Activated T-helper 9 cell treated with anti-CD3 and anti-CD28 coated beads, Interleukin-2, amount 50 U/mL, for 16 hours (primary cell): Measurements from ENCODE around the gene ZNF337.
"Not testable (repeated sequence)": the region's sequence is repeated elsewhere in the genome, so short reads cannot be mapped to it uniquely, and the experiment has no call there.

Experiments used
- DNase-seq: peaks from one replicate; pipeline ENCODE4 v3.0.0-alpha.2; 2020; ENCODE audit warnings: low read depth

Gene ZNF337

DNA sequence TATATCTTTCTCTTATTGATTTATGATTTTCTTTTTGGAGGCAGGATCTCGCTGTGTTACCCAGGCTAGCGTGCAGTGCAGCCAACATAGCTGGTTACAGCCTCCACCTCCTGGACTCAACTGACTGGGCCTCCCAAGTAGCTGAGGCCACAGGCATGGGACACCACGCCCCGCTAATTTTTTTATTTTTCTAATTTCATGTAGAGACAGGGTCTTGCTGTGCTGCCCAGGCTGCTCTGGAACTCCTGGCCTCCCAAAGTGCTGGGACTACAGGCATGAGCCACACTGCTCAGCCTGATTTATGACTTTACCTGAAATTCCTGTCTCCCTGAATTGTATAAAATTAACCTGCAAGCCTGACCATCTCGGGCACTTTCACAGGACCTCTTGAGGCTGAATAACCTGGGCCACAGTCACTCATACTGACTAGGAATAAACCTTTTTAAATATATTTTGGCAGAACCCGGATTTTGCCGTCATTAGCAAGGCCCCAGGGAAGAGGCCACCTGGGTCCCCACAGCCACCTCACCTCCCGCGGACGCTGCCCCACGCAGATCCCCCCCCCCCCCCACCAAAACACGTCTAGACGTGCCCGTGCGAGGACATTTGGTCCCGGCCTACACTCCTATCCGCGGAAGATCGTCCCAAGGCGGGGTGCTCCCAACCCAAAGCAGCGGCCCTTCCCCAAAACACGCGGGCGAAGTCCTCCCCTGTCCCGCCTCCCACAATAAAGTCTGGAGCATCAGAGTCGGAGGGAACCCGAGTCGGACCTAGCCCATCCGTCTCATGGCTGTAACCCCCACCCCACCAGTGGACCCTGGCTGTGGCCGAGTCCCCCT is 902 bp downstream of the ZNF337 start:
- DNase-seq: no peak

DNA sequence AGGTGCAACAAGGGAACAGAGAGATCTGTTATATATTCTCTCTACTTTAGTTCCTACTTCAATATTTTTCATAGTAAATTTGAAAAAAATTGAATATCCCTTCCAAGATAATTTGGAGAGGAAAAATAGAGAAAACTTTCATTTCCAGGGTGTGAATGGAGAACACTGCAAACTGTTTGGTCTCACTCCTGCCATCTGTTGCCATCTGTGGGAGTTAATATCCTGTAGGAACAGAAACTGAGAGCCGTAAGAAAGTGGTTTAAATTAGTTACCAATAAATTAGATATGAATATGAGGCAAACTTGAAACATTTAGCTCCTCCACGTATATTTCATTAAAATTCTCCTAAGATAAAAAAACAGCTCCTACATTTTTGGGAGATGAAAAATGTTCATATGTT is 4.2 kb downstream of the ZNF337 start:
- no peak for DNase-seq

DNA sequence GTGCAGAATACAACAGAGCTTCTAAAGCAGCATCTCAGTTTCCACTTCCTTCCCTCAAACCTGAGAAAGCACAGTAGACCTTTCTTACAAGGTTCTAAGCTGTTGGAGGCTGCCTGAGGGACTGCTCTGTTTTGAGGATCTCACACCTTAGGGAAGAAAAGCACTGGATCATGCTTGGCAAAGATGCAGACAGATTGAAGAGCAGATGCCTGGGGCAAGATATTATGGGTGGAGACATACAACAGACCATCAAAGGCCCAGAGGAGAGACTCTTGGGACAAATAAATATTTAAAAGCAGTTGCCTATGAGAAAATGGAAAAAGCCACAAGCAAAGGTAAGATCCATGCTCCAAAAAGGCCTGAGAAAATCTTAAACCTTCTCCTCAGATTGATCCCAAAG is 6.2 kb downstream of the ZNF337 start:
- no peak for DNase-seq

DNA sequence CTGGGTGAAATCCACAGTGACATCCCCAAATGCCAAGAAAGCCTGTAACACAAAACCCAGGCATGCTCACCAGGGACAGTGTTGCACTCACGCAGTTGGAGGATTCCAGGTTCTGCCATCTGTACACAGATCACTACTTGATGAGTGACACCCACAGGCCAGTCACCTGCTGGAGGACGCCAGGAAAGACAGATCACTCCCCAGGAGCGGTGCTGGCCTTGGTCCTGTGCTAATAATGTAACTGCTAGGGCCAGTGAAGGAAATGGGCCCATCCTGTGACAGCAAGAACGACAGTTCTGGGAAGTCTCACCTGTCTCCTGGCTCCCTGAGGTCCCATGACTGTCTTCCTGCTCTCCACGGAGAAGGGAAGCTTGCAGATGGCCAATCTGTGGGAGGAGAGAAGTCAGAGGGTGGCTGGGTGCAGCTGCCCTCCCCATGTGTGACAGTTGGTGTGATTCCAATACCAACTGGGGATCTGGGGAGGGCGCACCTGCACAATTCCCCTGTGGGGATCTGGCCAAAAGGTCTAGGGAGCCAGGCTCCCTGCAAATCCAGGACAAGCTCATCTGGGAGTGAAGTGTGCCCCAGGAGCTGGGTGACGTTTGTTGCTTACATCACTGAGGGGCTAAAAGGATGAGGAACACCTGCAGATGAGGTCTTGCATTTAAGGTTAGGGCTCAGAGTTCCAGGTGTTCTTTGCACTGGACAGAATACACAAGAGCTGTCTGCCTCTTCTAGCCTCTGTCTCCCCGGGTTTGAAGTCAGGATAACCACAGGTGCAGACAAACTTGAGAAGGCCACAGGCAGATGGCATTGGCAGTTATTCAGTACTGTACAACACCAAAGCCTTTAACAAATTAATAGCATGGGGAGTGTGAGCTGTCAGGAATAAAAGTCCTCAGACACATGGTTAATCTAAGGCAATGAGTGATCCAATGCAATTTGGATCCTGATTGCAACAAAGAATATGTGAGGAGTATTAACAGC is 10.3 kb downstream of the ZNF337 start:
- DNase-seq: no peak

DNA sequence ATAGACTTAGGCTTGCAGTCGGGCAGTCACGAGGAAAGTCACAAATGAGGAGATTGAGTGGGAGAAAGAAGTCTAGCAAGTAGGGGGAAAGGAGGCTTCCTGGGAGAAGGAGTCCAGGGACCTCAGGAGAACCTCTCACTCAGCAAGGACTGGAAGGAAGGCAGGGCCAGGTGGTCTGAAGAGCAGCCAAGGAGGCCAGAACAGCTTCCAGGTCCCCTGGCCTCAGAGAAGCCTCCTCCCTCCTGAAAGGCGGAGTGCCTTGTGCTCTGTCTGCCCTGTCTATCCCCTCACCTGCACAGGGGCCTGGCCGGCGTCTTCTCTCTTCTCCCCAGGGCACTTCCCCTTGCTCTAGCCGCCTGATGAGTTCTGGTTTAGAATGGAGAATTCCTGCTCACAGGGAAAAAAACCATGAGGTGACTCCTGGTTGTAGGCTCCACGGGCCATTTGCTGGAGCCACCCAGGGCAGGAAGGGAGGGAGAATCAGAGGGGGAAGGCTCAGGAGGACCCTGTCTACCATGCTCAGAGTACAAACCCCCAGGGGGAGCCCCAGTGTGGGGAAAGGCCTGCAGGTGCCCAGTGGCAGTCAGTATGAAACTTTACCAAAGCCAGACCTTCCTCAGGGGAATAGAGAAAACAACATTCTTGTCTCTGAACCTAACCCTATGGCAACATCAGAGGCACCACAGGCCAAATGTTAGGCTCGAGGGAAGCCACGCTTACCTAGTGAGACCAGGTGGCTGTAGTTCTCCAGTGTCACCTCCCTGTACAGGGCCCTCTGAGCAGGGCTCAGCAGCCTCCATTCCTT is 11.2 kb downstream of the ZNF337 start:
- DNase-seq: no peak

DNA sequence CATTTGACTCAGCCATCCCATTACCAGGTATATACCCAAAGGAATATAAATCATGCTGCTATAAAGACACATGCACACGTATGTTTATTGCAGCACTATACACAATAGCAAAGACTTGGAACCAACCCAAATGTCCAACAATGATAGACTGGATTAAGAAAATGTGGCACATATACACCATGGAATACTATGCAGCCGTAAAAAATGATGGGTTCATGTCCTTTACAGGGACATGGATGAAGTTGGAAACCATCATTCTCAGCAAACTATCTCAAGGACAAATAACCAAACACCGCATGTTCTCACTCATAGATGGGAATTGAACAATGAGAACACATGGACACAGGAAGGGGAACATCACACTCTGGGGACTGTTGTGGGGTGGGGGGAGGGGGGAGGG is 12.8 kb downstream of the ZNF337 start:
- DNase-seq: not testable (repeated sequence)

DNA sequence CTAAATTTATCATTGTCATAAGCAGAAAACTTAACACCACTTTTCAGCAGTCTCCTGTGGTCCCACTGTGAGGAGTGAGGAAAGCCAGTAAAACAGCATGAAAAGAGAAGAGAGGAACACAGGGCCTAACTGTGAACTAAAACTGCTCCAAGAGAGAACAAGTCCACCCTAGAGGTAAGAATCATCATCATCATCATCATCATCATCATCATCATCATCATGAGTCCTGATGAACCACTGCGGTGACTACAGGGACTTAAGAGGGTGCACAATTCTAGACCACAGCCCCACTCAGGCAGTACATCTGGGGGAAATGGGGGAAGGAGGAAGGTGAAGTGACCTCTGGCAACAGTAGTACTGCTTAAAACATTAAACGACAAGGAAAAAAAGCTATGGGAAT is 13.6 kb downstream of the ZNF337 start:
- no peak for DNase-seq

DNA sequence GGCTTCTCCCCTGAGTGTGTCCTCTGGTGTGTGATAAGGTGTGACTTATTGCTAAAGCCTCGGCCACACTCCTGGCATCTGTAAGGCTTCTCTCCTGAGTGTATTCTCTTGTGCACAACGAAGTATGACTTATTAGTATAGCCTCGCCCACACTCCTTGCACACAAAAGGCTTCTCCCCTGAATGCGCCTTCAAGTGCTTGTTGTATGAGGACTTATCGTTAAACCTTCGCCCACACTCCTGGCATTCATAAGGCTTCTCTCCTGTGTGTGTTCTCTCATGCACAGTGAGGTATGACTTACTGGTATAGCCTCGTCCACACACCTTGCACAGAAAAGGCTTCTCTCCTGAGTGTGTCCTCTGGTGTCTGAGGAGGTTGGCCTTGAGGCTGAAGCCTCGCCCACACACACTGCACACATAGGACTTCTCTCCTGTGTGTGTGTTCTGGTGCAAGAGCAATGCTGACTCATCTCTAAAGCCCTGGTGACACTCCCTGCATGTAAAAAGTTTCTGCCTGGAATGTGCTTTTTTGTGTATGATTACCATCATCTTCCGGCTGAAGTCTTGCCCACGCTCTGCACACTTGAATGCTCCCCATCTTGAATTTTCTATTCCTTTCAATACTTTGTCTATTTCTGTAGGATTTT is 20.4 kb downstream of the ZNF337 start:
- no peak for DNase-seq

DNA sequence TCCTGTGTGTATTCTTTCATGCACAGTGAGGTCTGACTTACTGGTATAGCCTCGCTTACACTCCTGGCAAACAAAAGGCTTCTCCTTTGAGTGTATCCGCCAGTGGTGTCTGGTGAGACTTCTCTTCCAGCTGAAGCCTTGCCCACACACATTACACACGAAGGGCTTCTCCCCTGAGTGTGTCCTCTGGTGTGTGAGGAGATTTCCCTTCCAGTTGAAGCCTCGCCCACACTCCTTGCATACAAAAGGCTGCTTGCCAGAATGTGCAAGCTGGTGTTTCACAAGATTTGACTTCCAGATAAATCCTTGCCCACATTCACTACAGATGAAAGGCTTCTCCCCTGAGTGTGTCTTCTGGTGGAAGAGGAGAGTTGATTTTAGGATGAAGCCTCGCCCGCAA is 21.5 kb downstream of the ZNF337 start:
- DNase-seq: no peak

DNA sequence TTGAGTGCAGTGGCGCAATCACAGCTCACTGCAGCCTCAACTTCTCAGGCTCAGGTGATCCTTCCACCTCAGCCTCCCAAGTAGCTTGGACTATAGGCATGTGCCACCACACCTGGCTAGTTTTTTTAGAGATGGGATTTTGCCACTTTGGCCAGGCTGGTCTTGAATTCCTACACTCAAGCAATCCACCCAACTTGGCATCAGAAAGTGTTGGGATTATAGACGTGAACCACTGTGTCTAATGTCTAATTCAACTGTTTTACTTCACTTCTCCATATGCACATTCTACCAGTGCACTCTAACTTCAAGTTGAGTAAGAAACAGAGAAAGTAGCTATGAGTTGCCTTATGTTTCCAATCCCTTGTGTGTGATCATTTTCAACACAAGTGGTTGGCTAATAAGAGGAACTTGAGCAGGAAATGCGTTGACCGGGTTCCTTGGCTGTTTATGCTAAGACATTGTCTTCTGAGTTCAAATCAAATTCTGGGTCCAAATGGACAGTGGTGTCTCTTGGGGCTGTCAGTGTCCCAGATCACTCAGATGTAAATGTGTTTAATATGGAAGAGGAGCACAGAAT is 23.9 kb downstream of the ZNF337 start:
- DNase-seq: no peak

DNA sequence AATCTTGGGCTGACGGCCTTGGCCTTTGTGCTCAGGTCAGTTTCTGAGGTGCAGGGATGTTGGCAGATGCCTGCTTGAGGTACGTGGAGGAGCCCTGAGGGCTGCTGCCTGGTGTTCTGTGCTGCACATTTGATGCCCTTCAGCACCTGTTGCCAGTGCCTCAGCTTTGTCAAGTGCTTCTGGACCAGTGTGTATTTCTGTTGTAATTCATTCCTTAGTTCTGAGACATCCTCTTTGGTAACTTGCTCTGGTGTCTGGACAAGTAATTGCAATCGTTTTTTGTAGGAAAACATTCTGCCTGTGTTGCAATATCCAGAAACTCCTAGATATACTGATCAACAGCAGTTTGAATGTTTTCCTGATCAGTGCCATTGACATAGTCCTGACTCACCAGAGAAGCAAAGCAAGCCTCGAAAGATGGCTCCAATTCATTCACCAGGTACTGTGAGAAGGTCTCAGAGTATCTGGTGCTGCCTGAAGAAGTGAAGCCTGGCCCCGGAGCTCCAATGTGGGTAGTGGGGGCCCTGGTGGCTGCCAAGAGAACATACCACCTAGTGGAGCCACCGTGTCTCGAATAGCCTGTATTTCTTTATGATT is 26.7 kb downstream of the ZNF337 start:
- DNase-seq: no peak

DNA sequence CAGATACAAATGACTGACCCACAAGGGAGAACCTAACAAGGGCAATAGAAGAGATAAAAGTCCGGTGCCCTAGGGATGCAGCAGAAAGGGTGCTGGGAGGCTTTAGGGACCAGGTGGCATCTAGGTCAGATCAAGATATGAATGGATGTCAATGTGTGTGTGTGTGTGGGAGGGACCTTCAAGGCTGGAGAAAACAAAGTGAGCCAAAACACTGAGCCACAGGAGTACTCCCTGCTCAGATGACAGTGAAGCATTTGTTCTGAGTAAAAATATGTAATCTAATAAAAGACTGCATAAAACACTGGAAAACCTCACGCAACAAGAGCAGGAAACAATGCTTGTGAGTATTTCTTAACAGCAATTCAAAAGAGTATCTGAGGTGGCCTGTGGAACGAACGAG is 28.2 kb downstream of the ZNF337 start:
- no peak for DNase-seq

DNA sequence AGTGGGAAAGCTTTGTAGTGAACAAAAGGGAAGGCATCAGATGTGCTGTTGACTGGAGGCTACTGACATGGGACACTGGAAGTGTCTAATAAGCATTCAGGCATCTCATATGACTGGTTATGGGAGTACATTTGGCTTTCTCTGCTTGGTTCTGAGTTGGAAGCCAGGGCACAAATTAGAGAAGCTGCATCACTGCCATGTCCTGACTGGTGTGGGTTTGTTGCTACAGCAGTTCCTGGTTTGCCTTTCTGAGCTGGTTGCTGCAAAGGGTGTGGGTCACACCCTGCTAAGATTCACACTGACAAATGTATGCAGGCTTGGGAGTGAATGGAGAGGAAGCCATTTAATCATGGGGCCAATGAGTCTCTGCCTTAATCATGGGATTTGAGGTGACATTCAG is 36.7 kb downstream of the ZNF337 start:
- no peak for DNase-seq

DNA sequence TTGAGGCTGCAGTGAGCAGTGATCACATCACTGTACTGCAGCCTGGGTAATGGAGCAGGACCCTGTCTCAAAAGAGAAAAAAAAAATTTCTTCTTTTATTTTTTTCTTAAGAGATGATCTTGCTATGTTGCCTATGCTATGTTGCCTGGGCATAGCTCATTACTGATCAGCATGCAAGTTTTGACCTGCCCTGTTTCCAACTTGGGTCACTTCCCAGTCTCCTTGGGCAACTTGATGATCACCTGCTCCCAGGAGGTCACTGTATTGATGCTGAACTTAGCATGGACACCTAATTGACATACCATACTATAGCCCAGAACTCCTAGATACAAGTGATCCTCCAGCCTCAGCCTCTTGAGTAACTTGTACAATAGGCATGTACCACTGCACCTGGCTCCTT is 42.2 kb downstream of the ZNF337 start:
- DNase-seq: no peak

DNA sequence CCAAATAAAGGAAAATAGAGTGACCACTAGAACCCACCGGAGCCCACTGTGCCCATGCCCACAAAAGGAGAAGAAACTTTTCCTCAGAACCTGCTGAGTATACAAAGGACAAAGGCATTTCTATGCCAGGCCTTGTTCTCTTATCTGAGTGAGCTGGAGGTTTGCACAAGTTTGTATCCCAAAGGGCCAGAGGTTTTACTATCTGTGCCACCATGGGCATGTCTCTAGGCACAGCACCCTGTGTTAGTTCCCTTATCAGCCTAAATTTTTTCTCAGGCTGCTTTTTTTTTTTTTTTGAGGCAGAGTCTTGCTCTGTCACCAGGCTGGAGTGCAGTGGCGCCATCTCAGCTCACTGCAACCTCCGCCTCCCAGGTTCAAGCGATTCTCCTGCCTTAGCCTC is 43.8 kb downstream of the ZNF337 start:
- DNase-seq: not testable (repeated sequence)

DNA sequence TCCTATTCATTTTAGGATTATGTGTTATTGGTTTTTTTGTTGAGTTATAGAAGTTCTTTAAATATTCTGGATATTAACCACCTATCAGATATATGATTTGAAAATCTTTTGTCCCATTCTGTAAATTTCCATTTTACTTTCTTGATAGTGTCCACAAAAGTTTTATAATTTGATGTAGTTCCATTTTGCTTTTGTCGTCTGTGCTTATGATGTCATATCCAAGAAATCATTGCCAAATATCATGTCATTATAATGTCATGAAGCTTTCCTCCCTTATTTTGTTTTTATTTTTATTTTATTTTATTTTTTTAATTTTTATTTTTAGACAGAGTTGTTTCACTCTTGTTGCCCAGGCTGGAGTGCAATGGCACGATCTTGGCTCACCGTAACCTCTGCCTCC is 51.8 kb downstream of the ZNF337 start:
- DNase-seq: no peak

DNA sequence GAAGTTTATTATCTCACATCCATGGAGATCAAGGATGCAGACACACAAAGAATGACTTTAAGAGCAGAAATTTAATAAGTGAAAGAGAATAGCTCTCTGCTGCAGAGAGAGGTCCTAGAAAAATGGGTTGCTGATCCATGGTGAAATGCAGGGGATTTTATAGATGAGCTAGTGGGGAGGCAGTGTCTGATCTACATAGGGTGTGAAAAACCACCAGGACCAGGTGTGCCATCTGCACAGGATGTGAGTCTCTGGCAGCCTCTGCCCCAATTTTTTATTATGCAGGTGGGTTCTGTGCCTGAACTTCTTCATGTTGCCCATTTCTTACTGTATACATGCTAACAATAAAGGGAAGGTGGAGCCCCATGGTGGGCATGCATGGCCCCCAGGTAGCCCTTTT is 52.9 kb downstream of the ZNF337 start:
- DNase-seq: no peak

DNA sequence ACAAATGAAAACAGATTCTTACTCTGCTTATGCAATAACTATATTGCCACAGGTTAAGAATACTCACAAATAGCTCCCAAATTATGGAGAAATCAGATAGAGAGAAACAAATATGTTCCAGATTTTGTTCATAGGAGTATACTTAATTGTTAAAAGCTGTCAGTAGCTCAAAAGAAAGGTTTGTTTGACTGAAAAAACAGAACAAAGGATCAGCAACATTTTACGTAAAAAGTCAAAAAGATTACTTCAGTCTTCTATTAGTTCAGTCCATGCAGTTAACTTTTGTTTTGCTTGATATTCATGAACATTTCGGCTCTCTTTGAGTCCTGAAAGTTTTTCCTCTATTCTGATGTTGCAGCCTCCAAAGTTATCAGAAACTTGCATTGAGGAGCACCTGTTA is 59.4 kb downstream of the ZNF337 start:
- DNase-seq: no peak

DNA sequence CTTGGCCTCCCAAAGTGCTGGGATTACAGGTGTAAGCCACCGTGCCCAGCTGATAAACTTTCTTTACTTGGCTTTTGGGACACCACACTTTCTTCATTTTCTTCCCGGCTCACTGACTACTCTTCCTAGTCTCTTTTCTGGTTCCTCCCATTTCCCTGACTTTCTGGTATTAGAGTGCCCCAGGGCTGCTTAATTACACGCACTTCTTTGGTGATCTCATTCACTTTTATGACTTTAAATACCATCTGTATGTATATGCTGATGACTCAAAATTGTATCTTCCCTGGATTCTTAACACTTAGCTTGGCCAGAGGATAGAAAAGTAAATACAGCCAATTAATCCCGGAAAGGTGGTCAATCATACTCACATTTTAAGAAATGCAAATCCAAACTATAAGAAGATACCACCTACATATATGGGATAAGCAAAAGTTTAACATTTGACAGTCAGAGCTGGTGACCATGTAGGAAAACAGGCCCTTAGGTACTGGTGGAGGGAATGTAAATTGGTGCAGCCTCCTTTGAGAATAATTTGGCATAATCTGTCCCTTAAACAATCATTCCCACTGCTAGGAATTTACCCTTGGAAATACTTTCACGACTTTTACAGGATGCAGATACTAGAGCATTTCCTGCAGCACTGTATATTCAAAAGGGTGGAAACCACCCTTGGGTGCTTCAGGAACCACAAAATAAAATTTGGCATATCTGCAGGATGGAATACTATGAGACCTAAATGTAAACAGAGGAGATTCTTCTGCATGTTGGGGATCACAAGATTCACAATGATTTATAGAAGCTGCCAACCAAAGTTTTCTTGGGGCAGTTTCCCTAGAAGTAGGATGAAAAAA is 63.5 kb downstream of the ZNF337 start:
- DNase-seq: no peak

DNA sequence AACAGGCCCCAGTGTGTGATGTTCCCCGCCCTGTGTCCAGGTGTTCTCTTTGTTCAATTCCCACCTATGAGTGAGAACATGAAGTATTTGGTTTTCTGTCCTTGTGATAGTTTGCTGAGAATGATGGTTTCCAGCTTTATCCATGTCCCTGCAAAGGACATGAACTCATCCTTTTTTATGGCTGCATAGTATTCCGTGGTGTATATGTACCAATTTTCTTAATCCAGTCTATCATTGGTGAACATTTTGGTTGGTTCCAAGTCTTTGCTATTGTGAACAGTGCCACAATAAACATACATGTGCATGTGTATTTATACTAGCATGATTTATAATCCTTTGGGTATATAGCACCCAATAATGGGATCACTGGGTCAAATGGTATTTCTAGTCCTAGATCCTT is 66.0 kb downstream of the ZNF337 start:
- not testable (repeated sequence) for DNase-seq
